Astrocyte of the cerebellum (primary cell): ENCODE data around the gene FPR2.

Source experiments
- DNase-seq: peaks from one replicate; pipeline ENCODE4 v3.0.0-alpha.2; 2011; ENCODE audit warnings: low read depth
- H3K4me3 ChIP-seq: 2 replicates; pipeline ENCODE4 v1.5.1; 2011; ENCODE audit warnings: mild to moderate bottlenecking, low read depth, low read length, moderate library complexity
- in situ Hi-C: cut with HindIII; loops from 2 replicates; pipeline ENCODE4 v1.10.0; 2017; ENCODE audit warnings: low sequenced_read_pairs
- TF ChIP-seq, protein P1 (sequence below): IDR thresholded peaks from 2 replicates; pipeline ENCODE4 v1.5.1; 2012; ENCODE audit warnings: low read length, low read depth, moderate library complexity, mild to moderate bottlenecking; ENCODE audit errors: missing control alignments

Gene FPR2

DNA sequence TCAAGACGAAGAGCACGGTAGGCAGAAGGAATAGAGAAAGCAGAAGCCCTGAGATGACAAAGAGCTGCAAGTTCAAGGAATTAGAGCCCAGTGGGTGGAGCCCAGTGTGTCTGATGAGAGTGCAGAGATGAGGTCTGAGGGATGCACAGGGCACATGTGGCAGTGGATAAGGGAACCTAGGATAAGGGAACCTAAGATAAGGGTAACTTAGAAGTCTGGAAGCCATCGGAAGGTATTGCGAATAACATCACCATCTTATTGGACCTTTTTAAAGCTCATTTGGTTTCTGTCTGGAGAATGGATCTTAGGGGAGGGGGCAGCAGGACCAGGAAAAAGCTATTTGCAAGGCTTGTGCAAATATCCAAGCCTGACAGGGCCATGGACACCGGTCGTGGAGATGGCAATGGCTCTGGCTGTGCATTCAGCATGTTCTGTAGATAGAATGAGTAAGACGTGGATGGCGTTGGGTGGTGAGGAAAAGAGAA, 35.3 kb downstream of the FPR2 start:
- H3K4me3 ChIP-seq, result no peak overlapping the region
- DNase-seq, result no peak
- in situ Hi-C loops, result no loop called here
- TF ChIP-seq, protein P1, sequence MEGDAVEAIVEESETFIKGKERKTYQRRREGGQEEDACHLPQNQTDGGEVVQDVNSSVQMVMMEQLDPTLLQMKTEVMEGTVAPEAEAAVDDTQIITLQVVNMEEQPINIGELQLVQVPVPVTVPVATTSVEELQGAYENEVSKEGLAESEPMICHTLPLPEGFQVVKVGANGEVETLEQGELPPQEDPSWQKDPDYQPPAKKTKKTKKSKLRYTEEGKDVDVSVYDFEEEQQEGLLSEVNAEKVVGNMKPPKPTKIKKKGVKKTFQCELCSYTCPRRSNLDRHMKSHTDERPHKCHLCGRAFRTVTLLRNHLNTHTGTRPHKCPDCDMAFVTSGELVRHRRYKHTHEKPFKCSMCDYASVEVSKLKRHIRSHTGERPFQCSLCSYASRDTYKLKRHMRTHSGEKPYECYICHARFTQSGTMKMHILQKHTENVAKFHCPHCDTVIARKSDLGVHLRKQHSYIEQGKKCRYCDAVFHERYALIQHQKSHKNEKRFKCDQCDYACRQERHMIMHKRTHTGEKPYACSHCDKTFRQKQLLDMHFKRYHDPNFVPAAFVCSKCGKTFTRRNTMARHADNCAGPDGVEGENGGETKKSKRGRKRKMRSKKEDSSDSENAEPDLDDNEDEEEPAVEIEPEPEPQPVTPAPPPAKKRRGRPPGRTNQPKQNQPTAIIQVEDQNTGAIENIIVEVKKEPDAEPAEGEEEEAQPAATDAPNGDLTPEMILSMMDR, result no peak

DNA sequence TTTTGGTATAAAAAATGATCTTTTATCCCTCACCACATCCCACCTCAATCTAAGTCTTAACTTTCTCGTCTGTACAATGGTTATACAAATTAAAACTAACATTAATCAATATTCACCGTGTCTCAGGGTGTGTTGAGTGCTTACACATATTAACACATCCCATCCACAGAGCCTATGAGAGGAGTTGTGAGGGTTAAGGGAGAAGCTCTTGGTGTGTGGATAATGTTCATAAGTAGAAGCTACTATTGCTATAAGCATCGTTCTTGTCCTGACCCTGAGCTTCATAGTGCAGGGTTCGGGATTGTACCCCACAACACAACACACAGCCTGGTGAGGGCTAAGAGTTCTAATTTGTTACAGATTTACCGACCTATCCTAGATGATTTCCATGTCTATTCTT, 36.5 kb downstream of the FPR2 start:
- TF ChIP-seq, protein P1, result no peak
- no peak for DNase-seq
- in situ Hi-C loops, result no loop called here
- H3K4me3 ChIP-seq, result no peak overlapping the region

DNA sequence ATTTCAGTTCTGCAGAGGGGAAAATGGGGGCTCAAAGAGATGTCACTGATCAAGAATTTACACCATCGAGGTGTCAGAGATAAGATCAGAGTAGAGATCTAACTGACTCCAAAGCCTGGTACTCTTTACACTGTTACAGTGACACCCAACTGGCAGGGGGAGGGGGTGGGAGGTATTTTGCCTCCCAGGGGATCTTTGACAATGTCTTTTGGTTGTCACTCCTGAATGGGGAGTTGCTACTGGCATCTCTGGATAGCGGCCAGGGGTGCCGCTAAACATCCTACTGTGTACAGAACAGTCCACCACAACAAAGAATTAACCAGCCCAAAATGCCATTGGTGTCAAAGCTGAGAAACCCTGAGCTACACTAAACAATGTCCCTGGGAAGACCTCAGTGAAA, 37.1 kb downstream of the FPR2 start:
- TF ChIP-seq, protein P1, result no peak
- no peak overlapping the region for H3K4me3 ChIP-seq

DNA sequence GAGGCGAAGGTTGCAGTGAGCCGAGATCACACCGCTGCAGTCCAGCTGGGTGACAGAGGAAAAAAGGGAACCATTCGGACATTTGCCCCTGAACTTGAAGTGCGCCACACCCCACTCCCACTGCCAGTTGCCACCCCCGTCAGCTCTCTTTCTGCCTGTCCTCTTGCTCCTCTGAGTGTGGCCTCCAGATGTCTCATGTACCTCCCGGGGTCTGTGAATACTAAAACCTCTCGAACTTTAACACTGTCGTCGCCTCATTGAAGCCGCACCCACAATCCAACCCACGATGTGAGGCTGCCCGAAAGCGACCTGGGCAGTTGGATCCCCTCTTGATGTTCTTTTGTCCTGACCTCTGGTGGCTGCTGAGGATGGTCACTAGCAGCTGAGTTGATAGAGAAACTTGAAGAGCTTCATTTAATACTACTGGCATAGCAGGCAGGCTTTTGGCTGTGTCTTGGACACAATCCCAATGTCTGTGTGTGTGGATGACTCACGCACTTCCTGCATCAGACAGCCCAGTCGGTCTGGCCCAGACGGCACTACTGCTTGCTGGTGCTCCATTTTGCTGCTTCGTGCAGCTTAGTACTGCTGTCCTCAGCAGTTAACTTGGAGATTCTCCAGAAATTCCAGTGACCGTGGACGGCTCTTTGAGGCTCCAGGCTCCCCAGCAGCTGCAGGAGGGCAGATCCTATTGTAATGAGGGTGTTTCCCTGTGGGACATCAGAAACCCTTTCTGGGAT, 38.2 kb downstream of the FPR2 start:
- H3K4me3 ChIP-seq, result no peak overlapping the region
- TF ChIP-seq, protein P1, result no peak
- in situ Hi-C loops, result no loop called here
- peak; percentile 92 for DNase-seq

More for the DNA sequence above, 37.1 kb downstream of the FPR2 start:
- in situ Hi-C loops, result no loop called here
- DNase-seq, result no peak

DNA sequence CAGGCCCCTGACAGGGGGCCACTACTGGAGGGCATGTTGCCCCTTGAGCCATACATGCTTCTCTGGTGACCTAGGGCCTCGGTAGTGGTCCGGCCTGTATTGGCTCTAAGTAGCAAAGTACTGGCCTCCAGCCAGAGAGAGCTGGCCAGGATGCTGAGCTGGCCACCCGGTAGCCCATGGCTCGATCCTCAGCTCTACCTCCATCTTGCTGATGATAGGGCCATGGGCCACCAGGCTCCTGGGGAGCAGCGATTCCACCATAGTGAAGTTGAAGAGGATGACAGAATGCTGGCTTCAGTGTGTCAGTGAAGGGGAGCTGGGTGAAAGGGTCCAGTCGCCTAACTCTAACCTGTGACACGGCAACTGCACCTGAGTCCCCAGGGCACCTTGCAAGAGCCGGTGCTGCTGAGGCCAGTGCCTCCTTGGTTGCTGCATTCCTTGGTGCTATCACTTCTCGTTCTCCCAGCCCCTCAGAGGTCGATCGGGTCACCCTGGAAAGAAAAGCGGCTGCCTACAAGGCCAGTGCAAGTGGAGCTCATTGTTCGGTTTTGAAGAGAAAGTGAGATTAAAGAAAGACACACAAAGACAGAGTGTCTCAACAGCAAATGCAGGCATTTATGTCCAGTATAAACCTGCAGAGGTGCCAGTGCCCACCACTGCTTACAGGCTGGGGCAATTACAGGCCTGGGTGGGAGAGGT, 38.9 kb downstream of the FPR2 start:
- H3K4me3 ChIP-seq, result no peak overlapping the region
- TF ChIP-seq, protein P1, result no peak
- DNase-seq, result no peak
- in situ Hi-C loops, result no loop called here

DNA sequence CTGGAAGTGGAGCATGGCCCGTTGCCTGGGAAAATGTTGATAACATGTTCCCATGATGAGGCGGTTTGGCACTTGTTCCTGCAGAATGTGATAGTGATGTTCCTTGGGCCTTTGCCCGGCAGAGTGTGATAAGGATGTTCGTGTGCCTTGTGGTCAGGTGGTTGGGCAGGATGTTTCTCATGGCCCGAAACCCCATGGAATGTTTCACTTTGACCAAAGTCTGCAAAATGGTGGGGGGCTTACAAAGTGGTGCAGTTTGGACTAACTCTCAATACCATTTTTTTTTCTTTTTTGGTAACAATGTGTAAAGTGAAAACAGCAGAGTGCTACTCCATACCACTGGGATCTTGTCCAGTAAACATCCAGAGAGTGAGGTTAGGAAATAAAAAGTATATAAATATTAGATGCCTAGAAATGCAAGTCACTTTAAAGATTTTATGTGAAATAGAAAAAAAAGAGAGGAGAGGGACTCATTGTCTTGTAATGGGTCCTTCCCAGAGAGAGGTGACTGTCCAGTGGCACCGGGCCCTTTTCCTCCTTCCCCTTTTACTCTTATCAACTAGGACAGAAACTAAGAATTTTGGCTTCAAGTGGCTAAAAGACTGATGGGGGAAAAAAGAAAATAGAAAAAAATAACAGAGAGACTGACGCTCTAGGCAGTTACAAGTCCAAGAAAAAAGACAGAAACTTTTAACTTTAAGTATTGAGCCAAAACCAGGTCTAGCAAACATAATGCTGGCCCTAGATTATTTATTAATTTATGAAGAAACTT, 39.7 kb downstream of the FPR2 start:
- DNase-seq, result no peak
- in situ Hi-C loops, result no loop called here
- no peak overlapping the region for H3K4me3 ChIP-seq
- TF ChIP-seq, protein P1, result no peak
